ENCODE results near the gene BRS3.

GRCh38 chrX:136488706-136489105 is 959 bp downstream of the BRS3 start:
- TF ChIP-seq CTCF (IDR thresholded peaks at IDR 0.05) (peak; percentile 19; the same call in 1 of the 2 replicates), REST (IDR thresholded peaks at IDR 0.05; ENCODE audit: insufficient read depth in 1 of 2, low read depth in 2 of 2, low read length in 1 of 2) (no peak), SIN3A (IDR thresholded peaks at IDR 0.05; ENCODE audit: borderline replicate concordance, insufficient read depth, low read depth, low read length) (no peak), TCF7L2 (IDR thresholded peaks at IDR 0.05; ENCODE audit: low read depth, low read length) (no peak), POLR2AphosphoS5 (IDR thresholded peaks at IDR 0.05; ENCODE audit: low read depth, low read length) (no peak)

Measured in Panc1 (cell line).